WI38 (cell line): ENCODE results near the gene CATSPER3.

Experiments
- H3K4me3 ChIP-seq: 2 replicates; pipeline ENCODE4 v1.5.1; 2011; ENCODE audit warnings: low read depth, mild to moderate bottlenecking, control low read depth, low read length
- TF ChIP-seq, protein P1 (sequence below): IDR thresholded peaks from 2 replicates; pipeline ENCODE4 v1.5.1; 2012; ENCODE audit warnings: low read depth, mild to moderate bottlenecking, control low read depth, low read length

CATSPER3 gene

GRCh38 chr5:134967607-134968006 is at the start of gene CATSPER3:
TSS of gene CATSPER3 (plus strand) at chr5:134967907. CDS start at chr5:134967992, 85 bp downstream.
- H3K4me3 ChIP-seq = no peak within 1 kb of the TSS
- TF ChIP-seq, protein P1, sequence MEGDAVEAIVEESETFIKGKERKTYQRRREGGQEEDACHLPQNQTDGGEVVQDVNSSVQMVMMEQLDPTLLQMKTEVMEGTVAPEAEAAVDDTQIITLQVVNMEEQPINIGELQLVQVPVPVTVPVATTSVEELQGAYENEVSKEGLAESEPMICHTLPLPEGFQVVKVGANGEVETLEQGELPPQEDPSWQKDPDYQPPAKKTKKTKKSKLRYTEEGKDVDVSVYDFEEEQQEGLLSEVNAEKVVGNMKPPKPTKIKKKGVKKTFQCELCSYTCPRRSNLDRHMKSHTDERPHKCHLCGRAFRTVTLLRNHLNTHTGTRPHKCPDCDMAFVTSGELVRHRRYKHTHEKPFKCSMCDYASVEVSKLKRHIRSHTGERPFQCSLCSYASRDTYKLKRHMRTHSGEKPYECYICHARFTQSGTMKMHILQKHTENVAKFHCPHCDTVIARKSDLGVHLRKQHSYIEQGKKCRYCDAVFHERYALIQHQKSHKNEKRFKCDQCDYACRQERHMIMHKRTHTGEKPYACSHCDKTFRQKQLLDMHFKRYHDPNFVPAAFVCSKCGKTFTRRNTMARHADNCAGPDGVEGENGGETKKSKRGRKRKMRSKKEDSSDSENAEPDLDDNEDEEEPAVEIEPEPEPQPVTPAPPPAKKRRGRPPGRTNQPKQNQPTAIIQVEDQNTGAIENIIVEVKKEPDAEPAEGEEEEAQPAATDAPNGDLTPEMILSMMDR = no peak

GRCh38 chr5:134918861-134919260 is 48.8 kb upstream of the CATSPER3 start:
- TF ChIP-seq, protein P1 = no peak
- H3K4me3 ChIP-seq = no peak overlapping the region

GRCh38 chr5:134920848-134921575 is 46.7 kb upstream of the CATSPER3 start:
- TF ChIP-seq, protein P1 = no peak
- H3K4me3 ChIP-seq = no peak overlapping the region

GRCh38 chr5:134932508-134932907 is 35.2 kb upstream of the CATSPER3 start:
- TF ChIP-seq, protein P1 = no peak
- no peak overlapping the region for H3K4me3 ChIP-seq

GRCh38 chr5:134934202-134934601 is 33.5 kb upstream of the CATSPER3 start:
- TF ChIP-seq, protein P1 = no peak
- H3K4me3 ChIP-seq = no peak overlapping the region

DNA sequence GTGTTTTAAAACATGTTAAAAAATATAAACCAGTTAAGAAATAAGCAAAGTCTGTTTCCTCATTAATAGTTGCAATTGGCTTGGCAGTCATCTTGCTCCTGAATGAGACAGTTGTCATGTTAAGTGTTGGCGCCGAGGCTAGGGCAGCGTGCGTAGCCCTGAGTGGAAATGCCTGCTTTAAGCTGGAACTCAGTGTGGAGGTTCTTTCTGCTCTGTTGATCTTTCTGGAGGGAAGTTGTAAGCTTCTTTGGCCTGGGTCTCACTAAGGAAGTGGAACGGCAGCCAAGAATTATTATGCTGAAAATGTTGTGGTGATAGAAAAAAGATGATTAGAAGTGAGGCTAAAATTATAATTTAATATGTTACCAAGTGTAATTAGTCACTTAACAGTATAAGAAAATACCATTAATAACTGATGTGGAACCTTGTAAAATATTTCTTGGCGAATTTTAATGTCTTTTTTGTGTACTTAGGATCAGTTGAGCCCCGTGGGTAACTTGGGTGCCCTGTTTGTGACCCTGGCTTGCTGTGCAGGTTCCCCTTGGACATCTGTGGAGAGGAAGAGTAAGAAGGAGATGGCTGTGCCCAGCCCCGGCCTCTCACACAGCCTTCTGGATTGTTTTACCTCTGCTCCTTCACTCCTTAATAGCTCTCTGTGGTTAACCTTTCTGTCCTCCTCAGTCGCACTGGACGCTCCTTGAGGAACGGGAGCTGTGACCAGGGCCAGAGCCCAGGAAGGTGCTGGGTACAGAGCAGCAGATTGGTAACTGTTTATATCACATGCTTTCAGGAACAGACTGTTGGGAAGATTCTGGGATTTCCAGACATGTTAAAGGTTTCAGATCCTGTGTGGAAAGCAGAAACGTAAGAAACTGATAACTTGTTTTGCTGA is 31.8 kb upstream of the CATSPER3 start:
- TF ChIP-seq, protein P1 = no peak
- H3K4me3 ChIP-seq = no peak overlapping the region

DNA sequence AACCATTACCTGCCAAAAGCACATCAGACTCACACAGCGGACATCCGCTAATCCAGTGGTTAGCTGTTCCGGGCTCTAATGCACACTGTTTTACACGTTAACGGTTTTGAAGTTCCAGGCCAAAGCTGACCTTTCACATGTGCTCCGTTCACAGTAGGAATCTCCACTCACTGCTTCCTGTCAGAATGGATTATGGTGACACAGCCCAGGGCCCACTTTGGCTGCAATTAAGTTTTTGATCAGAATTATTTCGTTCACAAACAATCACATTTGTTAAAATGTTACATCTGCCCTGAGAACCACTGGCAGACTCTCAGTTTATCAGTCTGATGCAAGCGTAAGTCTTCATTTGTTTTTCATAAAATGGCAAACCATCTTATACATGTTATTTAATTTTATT is 30.2 kb upstream of the CATSPER3 start:
- TF ChIP-seq, protein P1 = no peak
- no peak overlapping the region for H3K4me3 ChIP-seq
